ENCODE data around the gene CYB5B.
A peak's percentile ranks its signal among the peaks of the same experiment; 100 is the strongest.

Gene CYB5B

GRCh38 chr16:69393898-69394849, 30.2 kb upstream of the CYB5B start:
- TF ChIP-seq CTCF (IDR thresholded peaks at IDR 0.05; ENCODE audit: low read depth, low read length) = no peak
- TF ChIP-seq EZH2phosphoT487 (IDR thresholded peaks at IDR 0.05; ENCODE audit: low read depth) = no peak
- peaks cover 28% of the 10 kb centered on the region for H3K4me1 ChIP-seq (ENCODE audit: low read length)
- H3K4me3 ChIP-seq (ENCODE audit: low read length) = no peak overlapping the region
- H3K9ac ChIP-seq (ENCODE audit: low read length) = no peak overlapping the region
- no peaks in the 10 kb centered on the region for H3K79me2 ChIP-seq (ENCODE audit: low read length)
- no peak overlapping the region for H3K4me2 ChIP-seq (ENCODE audit: low read length)
- H3K9me3 ChIP-seq (ENCODE audit: insufficient read depth, low read length) = no peaks in the 10 kb centered on the region
- H4K20me1 ChIP-seq (ENCODE audit: insufficient read depth, low read length) = no peaks in the 10 kb centered on the region
- H3K36me3 ChIP-seq (replicated peaks; ENCODE audit: low read depth, low read length) = no peaks in the 10 kb centered on the region
- H3K27ac ChIP-seq (ENCODE audit: low read length) = no peak overlapping the region
- H3K27me3 ChIP-seq (ENCODE audit: low read depth, low read length) = no peaks in the 10 kb centered on the region
- no peak overlapping the region for H2AFZ ChIP-seq (ENCODE audit: low read depth, low read length)

- Histone ChIP-seq H3K4me1 (ENCODE audit: low read length) (peaks cover 45% of the 10 kb centered on the region), H3K27me3 (ENCODE audit: low read depth, low read length) (no peaks in the 10 kb centered on the region), H2AFZ (ENCODE audit: low read depth, low read length) (no peak overlapping the region), H3K4me2 (ENCODE audit: low read length) (no peak overlapping the region), H3K27ac (ENCODE audit: low read length) (no peak overlapping the region), H3K79me2 (ENCODE audit: low read length) (no peaks in the 10 kb centered on the region), H3K9me3 (ENCODE audit: insufficient read depth, low read length) (no peaks in the 10 kb centered on the region), H4K20me1 (ENCODE audit: insufficient read depth, low read length) (no peaks in the 10 kb centered on the region), H3K36me3 (replicated peaks; ENCODE audit: low read depth, low read length) (no peaks in the 10 kb centered on the region), H3K9ac (ENCODE audit: low read length) (no peak overlapping the region), H3K4me3 (ENCODE audit: low read length) (no peak overlapping the region)
- TF ChIP-seq CTCF (IDR thresholded peaks at IDR 0.05; ENCODE audit: low read depth, low read length) (no peak), EZH2phosphoT487 (IDR thresholded peaks at IDR 0.05; ENCODE audit: low read depth) (no peak)
Observed at GRCh38 chr16:69395859-69396186, 28.6 kb upstream of the CYB5B start.

- Histone ChIP-seq H3K9me3 (ENCODE audit: insufficient read depth, low read length) (no peaks in the 10 kb centered on the region), H3K4me3 (ENCODE audit: low read length) (peak overlapping the region; percentile 56), H3K79me2 (ENCODE audit: low read length) (no peaks in the 10 kb centered on the region), H2AFZ (ENCODE audit: low read depth, low read length) (peak overlapping the region; percentile 95), H3K36me3 (replicated peaks; ENCODE audit: low read depth, low read length) (no peaks in the 10 kb centered on the region), H3K27me3 (ENCODE audit: low read depth, low read length) (no peaks in the 10 kb centered on the region), H3K9ac (ENCODE audit: low read length) (peak overlapping the region; percentile 36), H4K20me1 (ENCODE audit: insufficient read depth, low read length) (no peaks in the 10 kb centered on the region), H3K27ac (ENCODE audit: low read length) (peak overlapping the region; percentile 47), H3K4me2 (ENCODE audit: low read length) (peak overlapping the region; percentile 80), H3K4me1 (ENCODE audit: low read length) (peaks cover 51% of the 10 kb centered on the region)
- TF ChIP-seq EZH2phosphoT487 (IDR thresholded peaks at IDR 0.05; ENCODE audit: low read depth) (no peak), CTCF (IDR thresholded peaks at IDR 0.05; ENCODE audit: low read depth, low read length) (peak; percentile 83)
Observed at GRCh38 chr16:69396187-69397061, 28.0 kb upstream of the CYB5B start.
